H1 (cell line): ENCODE results near the gene NBAS. TPM values are rescaled to one million over a fixed set of nuclear protein-coding genes. Genes with fewer than 3 reads are reported as not detected.
A peak's percentile ranks its signal among the peaks of the same experiment; 100 is the strongest.

ENCODE experiments used
- CHD2 ChIP-seq: IDR thresholded peaks from 2 replicates; pipeline ENCODE4 v1.6.1; 2012; ENCODE audit warnings: low read length, improper control_type of control experiment
- CTBP2 ChIP-seq: IDR thresholded peaks from 2 replicates; pipeline ENCODE4 v1.7.0; 2011; ENCODE audit warnings: borderline replicate concordance, mild to moderate bottlenecking, moderate library complexity, mixed read lengths, low read length; ENCODE audit not compliant: insufficient read depth, insufficient read length
- EZH2 ChIP-seq: fragments of 200-600 bp; sonication (generic); IDR thresholded peaks from 2 replicates; pipeline ENCODE4 v1.7.1; 2012; ENCODE audit warnings: low read depth, mild to moderate bottlenecking, moderate library complexity, low read length, inconsistent platforms; ENCODE audit not compliant: severe bottlenecking
- JUND ChIP-seq: IDR thresholded peaks from 2 replicates; pipeline ENCODE4 v1.6.1; 2011; ENCODE audit warnings: mild to moderate bottlenecking, improper control_type of control experiment, low read length
- KDM5A ChIP-seq: fragments of 200-600 bp; IDR thresholded peaks from 2 replicates; pipeline ENCODE4 v1.7.1; 2012; ENCODE audit warnings: mild to moderate bottlenecking, low read length, inconsistent platforms, mixed read lengths
- POU5F1 ChIP-seq: IDR thresholded peaks from 2 replicates; pipeline ENCODE4 v1.6.1; 2011; ENCODE audit warnings: low read depth, mild to moderate bottlenecking, low read length, moderate library complexity
- RFX5 ChIP-seq: IDR thresholded peaks from 2 replicates; pipeline ENCODE4 v1.6.1; 2011; ENCODE audit warnings: low read depth, low read length, improper control_type of control experiment, borderline replicate concordance
- RXRA ChIP-seq: IDR thresholded peaks from 2 replicates; pipeline ENCODE4 v1.6.1; 2011; ENCODE audit warnings: low read depth, mild to moderate bottlenecking, low read length, moderate library complexity; ENCODE audit not compliant: insufficient read depth
- YY1 ChIP-seq: IDR thresholded peaks from 2 replicates; pipeline ENCODE4 v1.6.1; 2011; ENCODE audit warnings: low read depth, mild to moderate bottlenecking, low read length
- polyA plus RNA-seq, 7 experiments: library from polyadenylated mRNA; depleted of rRNA in 3 of 7; stranded (reverse) in 5 of 7; unstranded in 2 of 7; fragments of >200 nt in 5 of 7; fragments of 200-250 nt in 2 of 7; gene quantifications; 1 replicate in 5 of 7; 2 replicates in 1 of 7; 4 replicates in 1 of 7; pipeline versions ENCODE4 v1.2.1 to v1.2.3, GENCODE V29; 2011 to 2013; ENCODE audit warnings: missing spikeins in 2 of 7, mixed read lengths in 2 of 7
- total RNA-seq: library from RNA; stranded (reverse); fragmentation: NEBNext Ultra II Directional; extraction: Animal tissue kit (Norgen Biotek cat#: 25700); gene quantifications from 2 replicates; pipeline ENCODE4 v1.2.1, GENCODE V29; 2021
- TF ChIP-seq, protein P1 (sequence below): fragments of 300-600 bp; sonication (generic); IDR thresholded peaks from 2 replicates; pipeline ENCODE4 v1.7.1; 2012; ENCODE audit warnings: low read length, moderate library complexity, mild to moderate bottlenecking, inconsistent platforms; ENCODE audit not compliant: insufficient replicate concordance

Gene NBAS
- total and polyA plus RNA-seq, 2 of the 8 experiments (the other 6 are each of a cell fraction or from before 2014, with no cell fraction given), result 19.6 to 34.8 TPM

DNA sequence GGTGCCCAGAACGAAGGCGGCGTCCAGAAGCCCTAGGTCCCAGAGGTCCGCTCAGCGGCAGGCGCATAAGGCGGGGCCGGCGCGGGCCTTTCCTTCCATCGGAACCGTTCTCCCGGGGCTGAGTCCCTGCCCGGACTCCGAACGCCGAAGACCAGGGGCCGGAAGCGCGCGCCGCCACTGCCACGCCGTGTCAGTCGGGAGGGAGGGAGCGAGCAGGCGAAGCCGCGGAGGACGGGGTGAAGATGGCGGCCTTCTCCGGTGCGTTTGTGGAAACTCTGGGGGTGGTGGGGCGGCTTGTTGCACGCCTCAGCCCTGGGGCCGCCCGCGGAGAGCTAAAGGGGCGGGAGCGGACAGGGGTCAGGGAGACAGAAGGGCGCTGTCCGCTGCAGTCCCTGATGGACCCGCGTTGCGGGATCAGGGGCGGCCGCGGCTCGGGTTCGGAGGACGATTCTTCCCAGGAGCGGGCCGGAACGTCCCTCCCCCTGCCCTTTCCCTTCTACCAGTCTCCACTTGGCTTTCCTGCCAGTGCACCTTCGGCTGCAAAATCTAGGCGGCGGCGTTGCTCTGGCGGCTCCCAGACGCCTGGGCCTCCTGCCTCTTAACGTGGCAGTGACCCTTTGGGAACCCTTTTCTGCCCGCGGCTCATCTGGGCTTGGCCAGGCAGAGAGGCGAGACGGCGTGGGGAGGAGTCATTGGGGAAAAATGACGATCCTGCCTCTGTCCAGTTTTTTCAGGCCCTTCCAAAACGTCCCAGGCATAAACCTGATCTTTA lies 30.7 kb upstream of the NBAS start, which contains the start of gene DDX1 (continued):
- TF ChIP-seq, protein P1, sequence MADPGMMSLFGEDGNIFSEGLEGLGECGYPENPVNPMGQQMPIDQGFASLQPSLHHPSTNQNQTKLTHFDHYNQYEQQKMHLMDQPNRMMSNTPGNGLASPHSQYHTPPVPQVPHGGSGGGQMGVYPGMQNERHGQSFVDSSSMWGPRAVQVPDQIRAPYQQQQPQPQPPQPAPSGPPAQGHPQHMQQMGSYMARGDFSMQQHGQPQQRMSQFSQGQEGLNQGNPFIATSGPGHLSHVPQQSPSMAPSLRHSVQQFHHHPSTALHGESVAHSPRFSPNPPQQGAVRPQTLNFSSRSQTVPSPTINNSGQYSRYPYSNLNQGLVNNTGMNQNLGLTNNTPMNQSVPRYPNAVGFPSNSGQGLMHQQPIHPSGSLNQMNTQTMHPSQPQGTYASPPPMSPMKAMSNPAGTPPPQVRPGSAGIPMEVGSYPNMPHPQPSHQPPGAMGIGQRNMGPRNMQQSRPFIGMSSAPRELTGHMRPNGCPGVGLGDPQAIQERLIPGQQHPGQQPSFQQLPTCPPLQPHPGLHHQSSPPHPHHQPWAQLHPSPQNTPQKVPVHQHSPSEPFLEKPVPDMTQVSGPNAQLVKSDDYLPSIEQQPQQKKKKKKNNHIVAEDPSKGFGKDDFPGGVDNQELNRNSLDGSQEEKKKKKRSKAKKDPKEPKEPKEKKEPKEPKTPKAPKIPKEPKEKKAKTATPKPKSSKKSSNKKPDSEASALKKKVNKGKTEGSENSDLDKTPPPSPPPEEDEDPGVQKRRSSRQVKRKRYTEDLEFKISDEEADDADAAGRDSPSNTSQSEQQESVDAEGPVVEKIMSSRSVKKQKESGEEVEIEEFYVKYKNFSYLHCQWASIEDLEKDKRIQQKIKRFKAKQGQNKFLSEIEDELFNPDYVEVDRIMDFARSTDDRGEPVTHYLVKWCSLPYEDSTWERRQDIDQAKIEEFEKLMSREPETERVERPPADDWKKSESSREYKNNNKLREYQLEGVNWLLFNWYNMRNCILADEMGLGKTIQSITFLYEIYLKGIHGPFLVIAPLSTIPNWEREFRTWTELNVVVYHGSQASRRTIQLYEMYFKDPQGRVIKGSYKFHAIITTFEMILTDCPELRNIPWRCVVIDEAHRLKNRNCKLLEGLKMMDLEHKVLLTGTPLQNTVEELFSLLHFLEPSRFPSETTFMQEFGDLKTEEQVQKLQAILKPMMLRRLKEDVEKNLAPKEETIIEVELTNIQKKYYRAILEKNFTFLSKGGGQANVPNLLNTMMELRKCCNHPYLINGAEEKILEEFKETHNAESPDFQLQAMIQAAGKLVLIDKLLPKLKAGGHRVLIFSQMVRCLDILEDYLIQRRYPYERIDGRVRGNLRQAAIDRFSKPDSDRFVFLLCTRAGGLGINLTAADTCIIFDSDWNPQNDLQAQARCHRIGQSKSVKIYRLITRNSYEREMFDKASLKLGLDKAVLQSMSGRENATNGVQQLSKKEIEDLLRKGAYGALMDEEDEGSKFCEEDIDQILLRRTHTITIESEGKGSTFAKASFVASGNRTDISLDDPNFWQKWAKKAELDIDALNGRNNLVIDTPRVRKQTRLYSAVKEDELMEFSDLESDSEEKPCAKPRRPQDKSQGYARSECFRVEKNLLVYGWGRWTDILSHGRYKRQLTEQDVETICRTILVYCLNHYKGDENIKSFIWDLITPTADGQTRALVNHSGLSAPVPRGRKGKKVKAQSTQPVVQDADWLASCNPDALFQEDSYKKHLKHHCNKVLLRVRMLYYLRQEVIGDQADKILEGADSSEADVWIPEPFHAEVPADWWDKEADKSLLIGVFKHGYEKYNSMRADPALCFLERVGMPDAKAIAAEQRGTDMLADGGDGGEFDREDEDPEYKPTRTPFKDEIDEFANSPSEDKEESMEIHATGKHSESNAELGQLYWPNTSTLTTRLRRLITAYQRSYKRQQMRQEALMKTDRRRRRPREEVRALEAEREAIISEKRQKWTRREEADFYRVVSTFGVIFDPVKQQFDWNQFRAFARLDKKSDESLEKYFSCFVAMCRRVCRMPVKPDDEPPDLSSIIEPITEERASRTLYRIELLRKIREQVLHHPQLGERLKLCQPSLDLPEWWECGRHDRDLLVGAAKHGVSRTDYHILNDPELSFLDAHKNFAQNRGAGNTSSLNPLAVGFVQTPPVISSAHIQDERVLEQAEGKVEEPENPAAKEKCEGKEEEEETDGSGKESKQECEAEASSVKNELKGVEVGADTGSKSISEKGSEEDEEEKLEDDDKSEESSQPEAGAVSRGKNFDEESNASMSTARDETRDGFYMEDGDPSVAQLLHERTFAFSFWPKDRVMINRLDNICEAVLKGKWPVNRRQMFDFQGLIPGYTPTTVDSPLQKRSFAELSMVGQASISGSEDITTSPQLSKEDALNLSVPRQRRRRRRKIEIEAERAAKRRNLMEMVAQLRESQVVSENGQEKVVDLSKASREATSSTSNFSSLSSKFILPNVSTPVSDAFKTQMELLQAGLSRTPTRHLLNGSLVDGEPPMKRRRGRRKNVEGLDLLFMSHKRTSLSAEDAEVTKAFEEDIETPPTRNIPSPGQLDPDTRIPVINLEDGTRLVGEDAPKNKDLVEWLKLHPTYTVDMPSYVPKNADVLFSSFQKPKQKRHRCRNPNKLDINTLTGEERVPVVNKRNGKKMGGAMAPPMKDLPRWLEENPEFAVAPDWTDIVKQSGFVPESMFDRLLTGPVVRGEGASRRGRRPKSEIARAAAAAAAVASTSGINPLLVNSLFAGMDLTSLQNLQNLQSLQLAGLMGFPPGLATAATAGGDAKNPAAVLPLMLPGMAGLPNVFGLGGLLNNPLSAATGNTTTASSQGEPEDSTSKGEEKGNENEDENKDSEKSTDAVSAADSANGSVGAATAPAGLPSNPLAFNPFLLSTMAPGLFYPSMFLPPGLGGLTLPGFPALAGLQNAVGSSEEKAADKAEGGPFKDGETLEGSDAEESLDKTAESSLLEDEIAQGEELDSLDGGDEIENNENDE, result no peak
- TF ChIP-seq RFX5, result no peak
- peak; percentile 26; the same call in 1 of the 2 replicates for TF ChIP-seq JUND
- peak; percentile 64 for TF ChIP-seq KDM5A
- peak; percentile 92 for TF ChIP-seq YY1
- no peak for TF ChIP-seq EZH2
- peak; percentile 26 for TF ChIP-seq CTBP2
- peak; percentile 63 for TF ChIP-seq CHD2
- TF ChIP-seq RXRA, result no peak
- 0 out of 2 replicates have a peak, but pooled peaks have one; percentile 4 for TF ChIP-seq POU5F1
